CD4-positive, alpha-beta T cell treated with Interleukin-2 at 100 ng/mL for 4 hours (primary cell): ENCODE measurements around the gene GPX4.

Experiments used
- DNase-seq: peaks from one replicate; pipeline ENCODE4 v3.0.0-alpha.2; 2020; ENCODE audit warnings: low spot score

GPX4 gene

DNA sequence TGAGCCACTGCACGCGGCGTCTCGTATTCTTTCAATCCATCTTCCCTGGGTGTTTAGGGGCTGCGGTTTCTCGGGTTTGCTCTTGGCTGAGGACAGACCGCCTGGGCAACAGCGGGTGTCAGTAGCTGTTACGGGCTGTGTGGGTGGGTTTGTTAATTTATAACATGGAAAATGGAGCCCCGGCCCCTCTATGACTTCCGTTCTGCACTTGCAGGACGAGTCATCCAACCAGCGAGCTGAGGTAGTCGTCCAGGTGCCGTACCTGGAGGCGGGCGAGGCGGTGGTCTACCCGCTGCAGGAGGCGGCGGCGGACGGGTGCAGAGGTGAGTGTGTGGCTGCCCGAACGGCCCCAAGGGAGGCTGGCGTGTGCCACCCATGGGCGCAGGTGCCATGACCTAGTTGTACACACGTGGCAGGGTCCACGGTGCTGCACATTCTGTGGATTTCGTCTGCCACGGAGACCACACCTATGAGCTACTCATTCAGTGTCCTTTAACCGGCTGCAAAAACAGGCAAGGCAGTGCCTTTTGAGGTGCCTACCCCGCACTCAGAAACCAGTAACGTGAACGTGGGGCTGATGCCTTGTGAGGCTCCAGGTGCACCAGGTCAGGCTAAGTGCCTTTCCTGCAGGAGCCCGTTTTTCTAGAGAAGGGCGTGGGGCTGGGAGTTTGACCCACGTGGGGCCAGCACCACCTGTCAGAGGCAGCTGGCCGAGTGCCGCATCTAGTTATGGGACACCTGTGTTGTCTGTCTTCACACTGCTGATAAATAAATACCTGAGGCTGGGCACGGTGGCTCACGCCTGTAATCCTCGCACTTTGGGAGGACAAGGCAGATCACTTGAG lies 19.5 kb upstream of the GPX4 start:
- DNase-seq = no peak

DNA sequence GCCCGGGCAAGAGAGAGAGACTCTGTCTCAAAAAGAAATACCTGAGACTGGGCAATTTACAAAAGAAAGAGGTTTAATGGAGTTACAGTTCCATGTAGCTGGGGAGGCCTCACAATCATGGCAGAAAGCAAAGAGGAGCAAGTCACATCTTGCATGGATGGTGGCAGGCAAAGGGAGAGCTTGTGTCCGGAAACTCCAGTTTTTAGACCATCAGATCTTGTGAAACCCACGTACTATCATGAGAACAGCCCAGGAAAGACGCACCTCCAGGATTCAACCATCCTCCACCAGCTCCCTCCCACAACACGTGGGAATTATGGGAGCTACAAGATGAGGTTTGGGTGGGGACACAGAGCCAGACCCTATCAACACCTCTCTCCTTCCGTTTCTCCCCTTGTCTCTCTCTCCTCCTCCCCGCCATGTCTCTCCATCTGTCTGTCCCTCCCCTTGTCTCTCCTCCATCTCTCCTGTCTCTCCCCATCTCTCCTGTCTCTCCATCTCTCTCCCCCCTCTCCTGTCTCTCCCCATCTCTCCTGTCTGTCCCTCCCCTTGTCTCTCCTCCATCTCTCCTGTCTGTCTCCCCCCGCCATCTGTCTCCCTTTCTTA lies 18.6 kb upstream of the GPX4 start:
- no peak for DNase-seq

DNA sequence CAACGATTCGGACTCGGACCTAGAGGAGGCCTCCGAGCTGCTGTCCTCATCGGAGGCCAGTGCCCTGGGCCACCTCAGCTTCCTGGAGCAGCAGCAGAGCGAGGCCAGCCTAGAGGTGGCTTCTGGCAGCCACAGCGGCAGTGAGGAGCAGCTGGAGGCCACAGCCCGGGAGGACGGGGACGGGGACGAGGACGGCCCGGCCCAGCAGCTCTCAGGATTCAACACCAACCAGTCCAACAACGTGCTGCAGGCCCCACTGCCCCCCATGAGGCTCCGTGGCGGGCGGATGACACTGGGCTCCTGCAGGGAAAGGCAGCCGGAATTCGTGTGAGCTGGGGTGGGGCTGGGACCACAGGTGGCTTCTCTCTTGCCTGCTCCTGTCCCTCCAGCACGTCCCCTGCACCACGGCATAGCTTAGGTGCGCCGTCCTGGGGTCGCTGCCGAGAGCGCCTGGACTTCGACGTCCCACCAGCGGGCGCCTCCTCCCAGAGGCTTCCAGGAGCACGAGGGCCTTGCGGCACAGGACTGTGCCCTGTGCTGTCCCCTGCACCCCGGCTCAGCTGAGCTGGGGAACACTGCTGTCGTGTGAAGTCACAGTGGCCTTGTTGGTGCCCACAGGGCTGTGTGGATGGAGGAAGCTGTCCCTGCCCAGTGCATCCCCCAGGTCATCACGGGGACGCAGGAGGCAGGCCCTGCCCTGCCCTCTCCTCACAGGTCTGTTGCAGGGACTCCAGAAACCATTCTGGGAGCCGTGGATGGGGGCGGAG lies 17.9 kb upstream of the GPX4 start:
- no peak for DNase-seq

DNA sequence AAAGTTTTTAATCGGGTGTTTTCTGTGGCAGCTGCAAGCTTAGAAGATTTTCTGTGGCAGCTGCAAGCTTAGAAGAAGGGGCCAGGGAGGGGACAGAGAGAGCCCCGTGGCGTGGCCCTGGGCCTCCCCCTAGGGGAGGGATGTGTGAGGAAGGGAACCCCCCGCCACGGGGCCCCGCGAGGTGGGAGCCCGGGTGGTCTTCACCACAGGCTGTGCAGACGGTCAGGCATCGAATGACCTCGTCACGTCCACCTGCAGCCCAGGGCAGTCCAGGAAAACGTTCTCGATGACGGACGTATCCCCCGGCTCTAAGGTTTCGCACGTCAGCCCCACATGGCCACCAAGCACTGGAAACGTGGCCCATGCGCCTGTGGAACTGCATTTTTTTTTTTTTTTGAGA lies 17.2 kb upstream of the GPX4 start:
- no peak for DNase-seq

DNA sequence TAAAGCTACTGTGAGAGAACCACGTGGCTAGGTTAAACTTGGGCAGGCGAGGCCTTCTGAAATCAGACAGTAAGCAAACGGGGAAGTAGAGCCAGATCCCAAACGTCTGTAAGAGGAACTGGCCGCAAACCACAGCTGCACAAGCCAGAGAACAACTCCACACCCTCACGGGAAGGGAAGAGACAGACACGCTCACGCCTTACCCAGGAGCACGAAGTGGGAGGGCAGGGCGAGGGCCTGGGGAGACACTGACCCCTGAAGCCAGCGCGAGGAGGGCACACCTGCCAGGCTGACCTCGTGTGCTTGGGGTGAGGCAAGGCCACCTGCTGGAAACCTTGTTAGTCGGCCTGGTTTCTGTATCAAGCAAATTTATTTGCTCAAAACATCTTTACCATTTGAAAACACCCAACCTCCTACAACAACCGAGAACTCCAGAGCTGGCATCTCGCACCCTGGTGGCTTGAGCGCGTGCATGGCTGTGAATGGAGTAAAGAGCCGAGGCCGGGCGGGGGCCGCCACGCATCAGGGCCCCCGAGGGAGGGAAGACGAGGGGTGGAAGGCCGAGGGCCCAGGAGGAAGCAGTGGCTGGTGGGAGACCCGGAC lies 15.9 kb upstream of the GPX4 start:
- peak; percentile 52 for DNase-seq

DNA sequence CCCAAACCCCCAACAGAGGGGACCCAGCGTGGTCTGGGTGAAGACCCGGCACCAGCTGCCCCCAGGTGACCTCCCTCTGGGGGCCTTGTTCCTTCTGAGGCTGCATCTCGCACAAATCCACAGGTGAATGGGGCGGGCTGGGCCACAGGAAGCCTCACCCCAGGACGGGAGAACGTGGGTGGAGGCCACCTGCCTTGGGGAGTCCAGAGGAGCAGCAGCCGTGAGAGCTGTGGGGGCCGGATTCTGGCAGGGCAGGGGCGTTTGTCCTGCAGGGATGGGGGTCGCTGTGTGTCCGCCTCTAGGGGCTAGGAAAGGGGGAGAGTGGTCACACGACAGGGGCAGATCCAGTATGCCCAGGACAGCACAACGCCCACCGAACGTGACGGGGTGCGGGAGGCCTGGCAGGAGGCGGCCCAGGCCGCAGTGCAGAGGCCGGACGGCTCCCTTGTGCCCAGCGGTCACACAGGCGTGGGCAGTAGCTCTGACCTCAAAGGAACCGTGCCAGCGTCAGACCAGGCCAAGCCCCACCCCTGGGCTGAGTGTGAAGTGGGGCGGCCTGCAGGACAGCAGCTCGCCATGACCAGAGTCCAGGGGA lies 15.3 kb upstream of the GPX4 start:
- no peak for DNase-seq

DNA sequence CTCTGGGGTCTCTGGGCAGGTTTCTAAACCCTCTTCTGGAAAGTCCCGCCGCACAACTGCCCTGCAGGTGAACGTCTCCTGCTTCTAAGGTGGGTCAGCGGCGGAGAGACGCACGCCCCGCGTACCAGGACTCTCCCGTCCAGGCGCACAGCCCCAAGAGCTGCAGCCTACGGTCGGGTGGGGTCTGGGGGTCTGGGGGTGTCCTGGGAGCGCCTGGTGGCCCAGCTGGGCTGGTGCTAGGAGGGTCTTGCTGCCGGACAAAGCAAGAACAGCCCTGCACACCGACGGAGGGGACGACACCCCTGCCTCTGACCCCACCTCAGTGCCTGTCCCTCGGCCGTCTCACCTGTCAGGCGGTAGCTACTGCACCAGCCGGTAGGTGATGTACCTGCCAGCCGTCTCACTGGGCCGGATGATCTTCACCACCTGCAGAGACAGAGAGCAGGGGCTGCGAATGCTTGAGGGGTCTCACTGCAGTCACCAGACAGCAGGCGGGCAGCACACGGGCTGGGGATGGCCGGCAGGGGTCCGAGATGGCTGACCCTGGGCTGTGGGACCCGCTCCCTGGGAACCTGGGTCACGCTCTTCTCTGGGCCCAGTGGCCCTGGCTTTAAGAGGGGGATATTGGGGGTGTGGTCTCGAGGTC lies 14.5 kb upstream of the GPX4 start:
- no peak for DNase-seq

DNA sequence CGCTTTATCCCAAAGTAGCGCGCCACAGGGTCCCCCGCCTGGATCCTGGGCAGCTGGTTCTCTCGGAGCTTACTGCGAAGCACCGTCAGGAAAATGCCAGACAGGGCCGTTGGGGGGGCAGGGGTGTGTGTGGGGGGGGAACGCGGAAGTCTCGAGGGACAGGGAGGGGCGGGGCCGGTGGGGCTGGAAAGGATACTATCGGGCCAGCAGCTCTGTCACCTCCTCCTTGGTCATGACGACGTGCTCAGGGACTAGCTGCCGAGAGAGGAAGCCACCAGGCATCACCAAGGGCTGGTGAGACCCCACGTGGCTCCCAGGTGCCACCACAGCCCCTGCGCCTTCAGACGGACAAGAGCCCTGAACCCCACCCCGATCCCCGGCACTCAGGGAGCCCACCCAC lies 13.9 kb upstream of the GPX4 start:
- peak; percentile 56 for DNase-seq

DNA sequence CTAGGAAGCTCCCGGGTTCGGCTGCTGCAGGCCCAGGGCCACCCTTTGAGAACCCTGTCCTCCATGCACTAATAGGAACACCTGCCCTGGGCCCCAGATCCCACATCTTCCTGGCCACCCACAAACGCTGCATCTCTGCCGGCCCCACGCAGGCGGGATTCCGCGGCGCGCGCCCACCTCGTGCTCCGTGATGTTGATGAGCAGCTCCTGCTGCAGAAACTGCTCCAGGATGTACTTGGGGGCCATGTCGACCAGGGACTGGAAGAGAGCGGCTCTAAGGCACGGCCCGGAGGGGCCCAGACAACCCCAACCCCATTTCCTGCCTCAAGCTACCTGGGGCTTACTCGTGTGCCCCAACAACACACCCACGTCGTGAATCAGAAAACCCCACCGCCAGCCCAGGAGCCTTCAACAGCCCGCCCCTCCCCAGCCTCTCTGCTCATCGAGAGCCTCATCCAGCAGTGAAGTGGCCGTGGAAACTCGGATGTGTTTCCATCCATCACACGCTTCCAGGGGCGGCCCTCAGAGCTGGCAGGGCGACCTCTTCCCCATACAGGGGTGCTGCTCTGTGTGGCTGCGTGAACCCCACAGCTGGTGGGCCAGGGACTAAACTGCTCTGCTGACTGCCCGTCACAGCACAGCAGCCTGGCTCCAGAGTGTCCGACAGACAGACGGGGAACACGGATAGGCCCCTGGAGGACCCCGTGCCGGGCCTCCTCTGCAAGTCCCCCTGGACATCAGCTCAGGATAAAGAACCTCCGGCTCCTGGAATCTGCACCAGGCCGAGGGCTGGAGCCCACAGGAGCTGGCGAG lies 12.9 kb upstream of the GPX4 start:
- no peak for DNase-seq

DNA sequence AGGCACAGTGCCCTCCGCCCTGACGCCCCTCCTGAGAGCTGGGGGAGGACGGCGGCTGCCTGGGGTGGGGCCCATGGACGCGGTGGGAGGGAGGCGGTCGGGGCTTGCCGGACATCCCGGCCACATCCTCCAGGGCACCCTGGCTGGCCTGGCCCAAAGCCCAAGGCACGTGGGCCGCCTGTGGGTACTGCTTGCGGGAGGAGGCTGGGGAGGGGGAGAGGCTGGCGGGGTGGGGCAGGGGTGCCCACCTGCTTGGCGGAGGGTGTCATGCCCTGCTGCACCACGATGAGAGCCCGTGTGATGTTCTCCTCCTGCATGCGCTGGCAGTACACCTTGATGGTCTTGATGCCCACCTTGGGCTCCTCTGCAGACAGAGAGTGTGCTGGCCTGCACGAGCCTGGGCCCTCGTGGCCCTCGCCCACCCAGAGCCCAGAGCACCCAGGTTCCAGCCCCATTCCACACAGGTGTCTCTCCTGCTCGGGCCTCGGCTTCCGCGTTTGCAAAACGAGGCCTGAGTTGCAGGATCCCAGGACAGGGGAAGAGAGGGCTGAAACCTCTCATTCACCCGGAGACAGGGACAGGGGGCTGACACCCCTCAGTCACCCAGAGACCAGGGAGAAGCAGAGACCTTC lies 12.1 kb upstream of the GPX4 start:
- DNase-seq = no peak

DNA sequence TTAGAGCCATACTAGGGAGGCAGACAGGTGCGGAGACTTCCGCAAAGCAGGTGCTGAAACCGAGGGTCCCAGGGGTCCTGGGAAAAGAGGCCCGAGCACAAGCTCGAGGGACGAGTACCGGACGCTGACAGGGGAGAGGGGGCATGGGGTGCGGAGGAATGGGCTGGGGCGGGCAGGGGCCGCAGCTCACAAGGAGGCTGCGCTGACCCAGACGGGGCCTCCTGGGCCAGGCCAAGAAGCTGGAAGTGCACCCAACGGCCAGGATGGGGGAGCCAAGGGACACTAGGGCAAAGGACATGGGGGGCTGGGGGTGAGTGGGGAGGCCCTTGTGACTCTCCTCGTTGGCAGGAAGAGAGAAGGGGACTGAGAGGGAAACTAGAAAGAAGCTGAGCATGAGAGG lies 10.5 kb upstream of the GPX4 start:
- no peak for DNase-seq

DNA sequence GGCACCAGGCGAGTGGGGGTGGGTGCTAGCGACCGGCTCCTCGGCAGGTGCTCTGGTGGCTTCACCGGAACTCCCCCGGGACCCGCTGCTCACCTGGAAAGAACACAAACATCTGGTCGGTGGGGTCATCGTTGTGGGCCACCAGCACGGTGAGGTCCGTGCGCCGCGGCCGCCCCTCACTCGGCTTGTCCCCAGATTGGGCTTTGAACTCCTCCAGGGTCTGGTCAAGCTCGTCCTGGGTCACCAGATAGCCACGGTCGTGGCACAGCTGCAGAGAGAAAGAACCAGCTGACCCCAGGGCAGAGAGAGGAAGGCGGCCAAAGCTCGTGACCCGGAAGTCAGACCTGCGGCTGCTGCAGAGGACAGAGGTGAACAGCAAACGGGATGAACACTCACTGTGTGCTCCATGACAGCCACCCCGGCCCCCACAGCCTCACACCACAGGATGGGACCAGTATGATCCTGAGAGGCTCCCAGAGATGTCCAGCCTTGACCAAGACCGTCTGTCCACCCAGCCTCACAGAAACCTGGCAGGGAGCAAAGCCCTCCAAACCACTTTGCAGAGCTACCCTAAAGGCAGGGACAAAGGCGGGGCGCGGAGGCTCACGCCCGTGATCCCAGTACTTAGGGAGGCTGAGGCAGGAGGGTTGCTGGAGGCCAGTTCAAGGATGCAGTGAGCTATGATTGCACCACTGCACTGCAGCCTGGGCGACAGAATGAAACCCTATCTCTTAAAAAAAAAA lies 9.8 kb upstream of the GPX4 start:
- DNase-seq = no peak

DNA sequence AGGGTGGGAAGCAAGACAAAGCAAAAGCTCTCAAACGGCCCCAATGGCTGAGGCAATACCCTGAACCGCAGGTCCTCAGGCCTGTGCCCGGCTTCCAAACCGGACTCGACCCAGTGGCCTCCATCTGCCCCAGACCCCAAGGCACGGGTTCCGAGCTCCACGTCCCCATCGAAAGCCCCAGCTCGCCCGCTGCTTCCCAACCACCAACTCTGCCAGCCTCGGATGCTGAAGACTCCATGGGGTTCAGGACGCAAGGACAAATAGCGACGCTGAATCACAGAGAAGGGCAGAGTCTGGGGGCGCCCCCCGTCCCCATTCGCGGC lies 9.2 kb upstream of the GPX4 start:
- DNase-seq = no peak

DNA sequence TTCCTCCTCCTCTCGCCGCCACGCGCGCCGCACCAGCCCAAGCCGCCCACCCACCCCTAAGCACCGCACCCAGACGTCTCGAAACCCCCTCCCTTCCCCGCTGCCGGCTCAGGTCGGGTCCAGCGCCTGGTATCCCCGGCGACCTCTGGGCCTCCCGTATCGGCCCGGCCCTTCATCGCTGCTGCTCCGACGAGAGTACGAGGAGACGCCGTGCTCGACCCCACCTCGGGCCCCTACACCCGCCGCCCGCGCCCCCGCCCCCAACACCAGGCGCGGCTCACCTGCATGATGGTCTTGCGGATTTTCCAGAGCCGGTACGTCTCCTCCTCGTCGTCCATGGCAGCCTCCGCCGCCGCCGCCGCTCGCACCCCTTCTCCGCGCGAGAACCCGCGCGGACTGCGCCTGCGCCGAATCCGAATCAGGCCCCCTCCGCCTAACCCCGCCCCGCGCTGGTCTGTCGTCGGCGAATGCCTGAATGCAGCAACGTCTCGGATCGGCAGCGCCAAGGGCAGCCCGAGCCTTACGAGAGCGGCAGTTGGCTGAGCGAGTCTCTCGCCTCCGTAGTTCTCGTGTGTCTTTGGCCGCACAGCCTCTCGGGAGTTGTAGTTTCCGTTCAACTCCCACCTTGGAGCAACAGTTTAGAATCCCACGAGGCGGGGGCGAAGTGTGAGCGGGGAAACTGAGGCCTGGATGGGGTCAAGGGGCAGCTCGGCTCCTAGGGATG lies 8.7 kb upstream of the GPX4 start, which contains the start of gene POLR2E:
Gene POLR2E, minus strand, starts transcription at position 398 of the 724 bp plus-strand sequence. Its CDS starts 60 bp downstream, at position 338.
- peak; percentile 98 for DNase-seq

DNA sequence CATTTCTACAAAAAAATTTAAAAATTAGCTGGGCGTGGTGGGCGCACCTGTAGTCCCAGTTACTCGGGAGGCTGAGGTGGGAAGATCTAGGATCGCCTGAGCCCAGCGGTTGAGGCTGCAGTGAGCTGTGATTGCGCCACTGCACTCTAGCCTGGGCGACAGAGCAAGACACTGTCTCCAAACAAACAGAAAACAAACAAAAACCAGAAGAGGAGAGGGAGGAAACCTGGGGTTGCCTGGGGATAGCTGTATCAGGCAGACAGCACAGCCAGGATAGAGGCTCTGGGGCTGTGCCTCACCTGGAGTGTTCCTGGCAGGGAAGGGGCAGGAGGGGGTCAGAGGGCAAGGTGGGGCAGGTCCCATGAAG lies 6.0 kb upstream of the GPX4 start:
- no peak for DNase-seq

DNA sequence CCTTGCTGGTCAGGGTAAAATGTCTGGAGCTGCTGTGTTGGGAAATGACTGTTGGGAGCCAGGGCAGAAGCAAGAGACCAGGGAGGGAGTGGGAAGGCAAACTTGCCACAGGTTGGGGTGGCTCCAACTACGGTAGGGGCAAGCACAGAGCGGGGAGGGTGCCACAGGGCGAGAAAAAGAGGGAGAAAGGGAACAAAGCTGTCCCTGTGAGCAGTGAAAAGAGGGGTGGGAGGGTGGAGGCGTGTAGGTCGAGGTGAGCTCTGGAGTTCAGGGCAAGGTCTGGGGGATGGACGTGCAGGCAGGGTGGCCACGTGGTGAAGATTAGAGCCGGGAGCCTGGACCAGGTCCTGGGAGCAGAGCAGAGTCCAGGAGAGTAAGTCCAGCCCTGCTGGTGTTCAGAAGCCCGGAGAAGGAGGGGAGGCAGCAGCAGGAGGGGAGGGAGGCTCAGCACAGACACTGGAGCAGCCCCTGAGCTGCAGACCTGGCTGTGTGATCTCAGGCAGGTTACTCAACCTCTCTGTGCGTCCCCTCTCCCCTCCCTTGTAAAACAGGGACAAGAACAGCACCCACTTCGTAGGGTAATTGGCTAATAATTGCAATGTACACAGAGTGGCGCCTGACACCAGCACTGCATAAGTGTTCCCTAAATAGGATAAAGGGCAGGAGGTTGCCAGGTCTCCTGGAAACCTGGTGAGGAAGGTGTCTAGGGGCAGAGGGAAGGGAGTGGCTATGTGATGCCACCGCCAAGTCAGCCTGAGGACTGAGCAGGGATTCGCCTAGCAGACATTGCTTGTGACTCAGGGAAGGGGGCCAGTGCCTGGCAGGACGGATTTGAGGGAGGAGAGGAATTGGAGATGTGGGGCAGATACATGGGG lies 5.4 kb upstream of the GPX4 start:
- DNase-seq = no peak

DNA sequence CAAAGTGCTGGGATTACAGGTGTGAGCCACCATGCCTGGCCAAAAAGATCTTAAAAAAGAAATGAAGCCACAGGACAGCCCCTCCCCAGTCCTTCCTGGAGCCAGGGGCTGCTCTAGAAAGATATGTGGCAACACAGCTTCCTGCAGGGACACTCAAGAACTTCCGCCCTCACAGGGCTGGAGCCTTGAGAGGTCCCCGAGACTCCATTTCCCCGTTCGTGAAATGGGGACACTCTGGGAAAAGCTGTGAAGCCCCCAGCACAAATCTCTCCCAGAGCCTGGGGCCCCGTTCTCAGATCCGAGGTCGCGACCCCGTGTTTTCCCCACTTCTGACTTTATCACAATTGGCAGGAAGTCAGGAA lies 2.5 kb upstream of the GPX4 start:
- DNase-seq = no peak
